Measurements from ENCODE around the gene MAPK1. TPM values are rescaled to one million over a fixed set of nuclear protein-coding genes. Genes with fewer than 3 reads are reported as not detected.

MAPK1 gene
- total and polyA plus RNA-seq, 2 donors (not counting 3 experiments of a cell fraction or from before 2014, with no cell fraction given): 50.9 to 163 TPM

- intact Hi-C loops (cut with micrococcal nuclease): no loop called here
- Histone ChIP-seq H3K9me1 (replicated peaks; ENCODE audit: control insufficient read depth, extremely low read depth, insufficient read depth, low read length) (no peaks in the 10 kb centered on the region), H3K4me3 (replicated peaks in 1 of 3; ENCODE audit: insufficient read depth in 1 of 3, low read depth in 1 of 3, low read length in 3 of 3) (no peak overlapping the region), H3K79me2 (ENCODE audit: control insufficient read depth, insufficient read depth, low read length) (no peaks in the 10 kb centered on the region), H3K9ac (replicated peaks; ENCODE audit: extremely low read depth, insufficient read depth, low read length) (no peak overlapping the region), H3K4me1 (ENCODE audit: control insufficient read depth, extremely low read depth, insufficient read depth, low read length) (no peaks in the 10 kb centered on the region), H2AFZ (ENCODE audit: low read depth, low read length) (no peak overlapping the region), H3K4me2 (ENCODE audit: insufficient read depth, low read length) (no peak overlapping the region), H3K27me3 (ENCODE audit: control insufficient read depth in 2 of 2, insufficient read depth in 2 of 2, low read length in 2 of 2) (no peaks in the 10 kb centered on the region), H3K27ac (ENCODE audit: insufficient read depth, low read depth, low read length) (no peak overlapping the region), H3K9me3 (replicated peaks; ENCODE audit: control insufficient read depth, insufficient read depth, low read length) (no peaks in the 10 kb centered on the region), H3K36me3 (ENCODE audit: control insufficient read depth in 2 of 2, extremely low read depth in 1 of 2, insufficient read depth in 2 of 2, low read length in 2 of 2) (no peaks in the 10 kb centered on the region), H4K20me1 (replicated peaks; ENCODE audit: control insufficient read depth, extremely low read depth, insufficient read depth, low read length) (no peaks in the 10 kb centered on the region)
- dilution Hi-C loops (cut with MboI; ENCODE audit: extremely low pct_ligation_motif_present, low sequenced_read_pairs): no loop called here
- CTCF ChIA-PET: interaction anchor here (0.7 kb wide), 1 partner anchor 185 kb away, joined by 3 read pairs; no protein-coding TSS in a partner anchor
- no peak for TF ChIP-seq POLR2A (IDR thresholded peaks at IDR 0.05; ENCODE audit: low read depth, low read length)
- no peak for TF ChIP-seq MYC (IDR thresholded peaks at IDR 0.05; ENCODE audit: low read depth, low read length)
- TF ChIP-seq JUN (IDR thresholded peaks at IDR 0.05; ENCODE audit: borderline replicate concordance, insufficient read depth, insufficient read length, low read depth): no peak
- no peak for TF ChIP-seq FOS (IDR thresholded peaks at IDR 0.05; ENCODE audit: borderline replicate concordance, insufficient read depth, low read length)
- no peak for TF ChIP-seq CTCF (IDR thresholded peaks at IDR 0.05; ENCODE audit: extremely low read depth in 1 of 2, insufficient read depth in 1 of 2, low read depth in 1 of 2, low read length in 2 of 2)
- TF ChIP-seq POLR2AphosphoS5 (IDR thresholded peaks at IDR 0.05; ENCODE audit: insufficient read depth, low read depth, low read length): no peak
- TF ChIP-seq GATA2 (IDR thresholded peaks at IDR 0.05; ENCODE audit: insufficient read depth, insufficient read length, low read depth, low read length): no peak
- TF ChIP-seq EZH2 (IDR thresholded peaks at IDR 0.05; ENCODE audit: borderline replicate concordance, low read depth, low read length, severe bottlenecking): no peak
- TF ChIP-seq MAX (IDR thresholded peaks at IDR 0.05; ENCODE audit: insufficient read depth, insufficient read length): no peak
- BruUV-seq (replicated peaks): no TSS peak
- POLR2A ChIA-PET: no interaction called here
- DNase-seq (ENCODE audit: low read depth, low spot score): no peak
- no peak for FAIRE-seq
Measured at GRCh38 chr22:21903283-21903682, 35.8 kb upstream of the MAPK1 start.

Data from endothelial cell of umbilical vein (primary cell).